Breast epithelium (tissue), 3 donors: ENCODE data around the gene RCAN3.
"Not testable (repeated sequence)": the region's sequence is repeated elsewhere in the genome, so short reads cannot be mapped to it uniquely, and the experiment has no call there.

ENCODE experiments used
- CTCF ChIP-seq, 3 donors: fragments of 450-650 bp; IDR thresholded peaks; one replicate each; pipeline ENCODE4 v1.5.1; 2016 to 2017; ENCODE audit warnings: antibody characterized with exemption in 3 of 3, mild to moderate bottlenecking in 3 of 3, moderate library complexity in 3 of 3
- POLR2A ChIP-seq: fragments of 450-650 bp; IDR thresholded peaks from one replicate; pipeline ENCODE4 v1.6.1; 2016; ENCODE audit warnings: antibody characterized with exemption, mild to moderate bottlenecking, moderate library complexity
- POLR2AphosphoS5 ChIP-seq, 3 donors: sonication (generic); formaldehyde crosslinking; IDR thresholded peaks; one replicate each; pipeline ENCODE4 v1.6.1; 2017; ENCODE audit warnings: antibody characterized with exemption in 3 of 3

- not testable (repeated sequence) for TF ChIP-seq POLR2AphosphoS5 (IDR thresholded peaks at IDR 0.05); CTCF (IDR thresholded peaks at IDR 0.05); POLR2A
Observed at GRCh38 chr1:24462128-24462527, 40.5 kb upstream of the RCAN3 start.
